H1 (cell line): ENCODE results near the gene TXNDC2. TPM values are rescaled to one million over a fixed set of nuclear protein-coding genes. Genes with fewer than 3 reads are reported as not detected.

Experiments used
- ATF3 ChIP-seq: IDR thresholded peaks from 2 replicates; pipeline ENCODE4 v1.6.1; 2011; ENCODE audit warnings: low read depth, mild to moderate bottlenecking, low read length; ENCODE audit not compliant: insufficient read depth
- EGR1 ChIP-seq: IDR thresholded peaks from 2 replicates; pipeline ENCODE4 v1.6.1; 2011; ENCODE audit warnings: low read depth, low read length, borderline replicate concordance
- FOSL1 ChIP-seq: IDR thresholded peaks from 2 replicates; pipeline ENCODE4 v1.6.1; 2011; ENCODE audit warnings: mild to moderate bottlenecking, low read depth, low read length, moderate library complexity; ENCODE audit not compliant: insufficient read depth
- SAP30 ChIP-seq: fragments of 300-600 bp; sonication (generic); IDR thresholded peaks from 2 replicates; pipeline ENCODE4 v1.7.1; 2012; ENCODE audit warnings: low read length, moderate library complexity, mild to moderate bottlenecking, inconsistent platforms; ENCODE audit not compliant: insufficient read depth, insufficient replicate concordance
- SP1 ChIP-seq: IDR thresholded peaks from 2 replicates; pipeline ENCODE4 v1.6.1; 2011; ENCODE audit warnings: low read depth, low read length
- TCF12 ChIP-seq: IDR thresholded peaks from 2 replicates; pipeline ENCODE4 v1.6.1; 2011; ENCODE audit warnings: low read depth, mild to moderate bottlenecking, low read length
- polyA plus RNA-seq, 7 experiments: library from polyadenylated mRNA; depleted of rRNA in 3 of 7; stranded (reverse) in 5 of 7; unstranded in 2 of 7; fragments of >200 nt in 5 of 7; fragments of 200-250 nt in 2 of 7; gene quantifications; 1 replicate in 5 of 7; 2 replicates in 1 of 7; 4 replicates in 1 of 7; pipeline versions ENCODE4 v1.2.1 to v1.2.3, GENCODE V29; 2011 to 2013; ENCODE audit warnings: missing spikeins in 2 of 7, mixed read lengths in 2 of 7
- total RNA-seq: library from RNA; stranded (reverse); fragmentation: NEBNext Ultra II Directional; extraction: Animal tissue kit (Norgen Biotek cat#: 25700); gene quantifications from 2 replicates; pipeline ENCODE4 v1.2.1, GENCODE V29; 2021

Gene TXNDC2
- total and polyA plus RNA-seq, 2 of the 8 experiments (the other 6 are each of a cell fraction or from before 2014, with no cell fraction given) = 0.09 TPM; not detected in 1

GRCh38 chr18:9926977-9927376, 41.2 kb downstream of the TXNDC2 start (continued):
- TF ChIP-seq SP1 = no peak
- TF ChIP-seq ATF3 = no peak
- no peak for TF ChIP-seq FOSL1
- TF ChIP-seq TCF12 = no peak
- no peak for TF ChIP-seq SAP30
- no peak for TF ChIP-seq EGR1
